WTC11 (cell line): ENCODE results near the gene NKAPL. TPM values are rescaled to one million over a fixed set of nuclear protein-coding genes. Genes with fewer than 3 reads are reported as not detected.

Experiments used
- ATF2 ChIP-seq: sonication (generic); formaldehyde crosslinking; IDR thresholded peaks from 2 replicates; pipeline ENCODE4 v1.8.1; 2022; ENCODE audit warnings: low read depth, missing genetic modification reagents, borderline replicate concordance
- CREM ChIP-seq: sonication (generic); formaldehyde crosslinking; IDR thresholded peaks from 2 replicates; pipeline ENCODE4 v1.8.1; 2022; ENCODE audit warnings: mild to moderate bottlenecking, missing genetic modification reagents, moderate library complexity
- E2F4 ChIP-seq: sonication (generic); formaldehyde crosslinking; IDR thresholded peaks from 2 replicates; pipeline ENCODE4 v1.8.1; 2022; ENCODE audit warnings: low read depth, mild to moderate bottlenecking, moderate library complexity, missing genetic modification reagents, borderline replicate concordance
- ERG ChIP-seq: fragments of 250-450 bp; sonication (Bioruptor Pico); IDR thresholded peaks from 2 replicates; pipeline ENCODE4 v1.8.0; 2021; ENCODE audit warnings: mild to moderate bottlenecking
- FOXK1 ChIP-seq: sonication (generic); formaldehyde crosslinking; IDR thresholded peaks from 2 replicates; pipeline ENCODE4 v1.8.0; 2022; ENCODE audit warnings: mild to moderate bottlenecking, moderate library complexity, missing genetic modification reagents
- IRF2 ChIP-seq: sonication (generic); formaldehyde crosslinking; IDR thresholded peaks from 2 replicates; pipeline ENCODE4 v1.8.0; 2022; ENCODE audit warnings: low read depth, missing genetic modification reagents, borderline replicate concordance
- JAZF1 ChIP-seq: fragments of 250-450 bp; sonication (Bioruptor Pico); IDR thresholded peaks from 2 replicates; pipeline ENCODE4 v1.9.0; 2021; ENCODE audit warnings: moderate library complexity, mild to moderate bottlenecking, inconsistent platforms
- MLX ChIP-seq: sonication (generic); formaldehyde crosslinking; IDR thresholded peaks from 2 replicates; pipeline ENCODE4 v1.8.1; 2023; ENCODE audit warnings: mild to moderate bottlenecking, missing genetic modification reagents, moderate library complexity
- NFE2L1 ChIP-seq: sonication (generic); formaldehyde crosslinking; IDR thresholded peaks from 2 replicates; pipeline ENCODE4 v1.8.1; 2023; ENCODE audit warnings: missing genetic modification reagents
- NFYB ChIP-seq: sonication (generic); formaldehyde crosslinking; conservative IDR thresholded peaks from 2 replicates; pipeline ENCODE4 v1.8.0; 2022; ENCODE audit warnings: low read depth, missing genetic modification reagents
- NR2C2 ChIP-seq: sonication (generic); formaldehyde crosslinking; IDR thresholded peaks from 2 replicates; pipeline ENCODE4 v1.8.0; 2022; ENCODE audit warnings: mild to moderate bottlenecking, missing genetic modification reagents
- OVOL2 ChIP-seq: fragments of 250-450 bp; sonication (Bioruptor Pico); IDR thresholded peaks from 2 replicates; pipeline ENCODE4 v1.9.0; 2021; ENCODE audit warnings: mild to moderate bottlenecking, borderline replicate concordance
- PREB ChIP-seq: sonication (generic); formaldehyde crosslinking; IDR thresholded peaks from 2 replicates; pipeline ENCODE4 v1.8.1; 2022; ENCODE audit warnings: mild to moderate bottlenecking, missing genetic modification reagents, moderate library complexity, borderline replicate concordance
- PRRX2 ChIP-seq: fragments of 250-450 bp; sonication (Bioruptor Pico); IDR thresholded peaks from 2 replicates; pipeline ENCODE4 v1.8.0; 2021; ENCODE audit warnings: mild to moderate bottlenecking
- TEAD1 ChIP-seq: sonication (generic); formaldehyde crosslinking; IDR thresholded peaks from 2 replicates; pipeline ENCODE4 v1.8.0; 2022; ENCODE audit warnings: mild to moderate bottlenecking, missing genetic modification reagents
- USF1 ChIP-seq: sonication (generic); formaldehyde crosslinking; IDR thresholded peaks from 2 replicates; pipeline ENCODE4 v1.8.0; 2022; ENCODE audit warnings: mild to moderate bottlenecking, missing genetic modification reagents
- USF2 ChIP-seq: sonication (generic); formaldehyde crosslinking; IDR thresholded peaks from 2 replicates; pipeline ENCODE4 v1.8.1; 2023; ENCODE audit warnings: mild to moderate bottlenecking, missing genetic modification reagents, moderate library complexity
- ZBTB21 ChIP-seq: sonication (generic); formaldehyde crosslinking; IDR thresholded peaks from 2 replicates; pipeline ENCODE4 v1.8.1; 2023; ENCODE audit warnings: mild to moderate bottlenecking, missing genetic modification reagents, borderline replicate concordance
- ZBTB43 ChIP-seq: sonication (generic); formaldehyde crosslinking; IDR thresholded peaks from 2 replicates; pipeline ENCODE4 v1.8.1; 2023; ENCODE audit warnings: mild to moderate bottlenecking, missing genetic modification reagents
- ZMAT4 ChIP-seq: fragments of 250-450 bp; sonication (Bioruptor Pico); IDR thresholded peaks from 2 replicates; pipeline ENCODE4 v1.9.0; 2021; ENCODE audit warnings: mild to moderate bottlenecking
- ZNF138 ChIP-seq: sonication (generic); formaldehyde crosslinking; conservative IDR thresholded peaks from 2 replicates; pipeline ENCODE4 v1.8.1; 2022; ENCODE audit warnings: mild to moderate bottlenecking, moderate library complexity, missing genetic modification reagents
- ZNF317 ChIP-seq: sonication (generic); formaldehyde crosslinking; IDR thresholded peaks from 2 replicates; pipeline ENCODE4 v1.8.1; 2023; ENCODE audit warnings: low read depth, mild to moderate bottlenecking, moderate library complexity, missing genetic modification reagents, borderline replicate concordance
- ZNF396 ChIP-seq: fragments of 250-450 bp; sonication (Bioruptor Pico); IDR thresholded peaks from 2 replicates; pipeline ENCODE4 v1.8.0; 2021; ENCODE audit warnings: mild to moderate bottlenecking, moderate library complexity, borderline replicate concordance
- ZNF416 ChIP-seq: fragments of 250-450 bp; sonication (Bioruptor Pico); IDR thresholded peaks from 2 replicates; pipeline ENCODE4 v1.9.0; 2021; ENCODE audit warnings: mild to moderate bottlenecking, inconsistent platforms
- total RNA-seq: library from RNA; stranded (reverse); gene quantifications from 3 replicates; pipeline ENCODE4 v1.2.3, GENCODE V29; 2021

Gene NKAPL
- total RNA-seq, 1 experiment from 2014 or later, result 0.26 TPM

- TF ChIP-seq NFE2L1 (CRISPR knock-in tag), result 0 out of 2 replicates have a peak, but pooled peaks have one; percentile 47
- no peak for TF ChIP-seq MLX
- TF ChIP-seq USF1 (CRISPR knock-in tag), result peak; percentile 45; the same call in 1 of the 2 replicates
- TF ChIP-seq ZNF317 (CRISPR knock-in tag), result no peak
- TF ChIP-seq ZMAT4 (CRISPR knock-in tag), result no peak
- TF ChIP-seq ZBTB43 (CRISPR knock-in tag), result no peak
- TF ChIP-seq ZNF138, result no peak
- TF ChIP-seq OVOL2 (CRISPR knock-in tag), result no peak
- no peak for TF ChIP-seq ERG (CRISPR knock-in tag)
- no peak for TF ChIP-seq ZNF416 (CRISPR knock-in tag)
- peak; percentile 55; the same call in 1 of the 2 replicates for TF ChIP-seq FOXK1 (CRISPR knock-in tag)
- no peak for TF ChIP-seq NR2C2 (CRISPR knock-in tag)
- TF ChIP-seq IRF2, result no peak
- TF ChIP-seq ATF2 (CRISPR knock-in tag), result no peak
- no peak for TF ChIP-seq JAZF1
- peak; percentile 42; the same call in 1 of the 2 replicates for TF ChIP-seq CREM (CRISPR knock-in tag)
- no peak for TF ChIP-seq PREB
- no peak for TF ChIP-seq PRRX2 (CRISPR knock-in tag)
- no peak for TF ChIP-seq ZBTB21 (CRISPR knock-in tag)
- TF ChIP-seq TEAD1 (CRISPR knock-in tag), result no peak
- no peak for TF ChIP-seq NFYB (CRISPR knock-in tag)
- no peak for TF ChIP-seq ZNF396
- TF ChIP-seq USF2, result no peak
- TF ChIP-seq E2F4, result no peak
These were observed 8.0 kb downstream of the NKAPL start, which contains the start of gene ZSCAN26 (continued) for GRCh38 chr6:28266962-28267694.
